ENCODE measurements around the gene GPR45.

DNA sequence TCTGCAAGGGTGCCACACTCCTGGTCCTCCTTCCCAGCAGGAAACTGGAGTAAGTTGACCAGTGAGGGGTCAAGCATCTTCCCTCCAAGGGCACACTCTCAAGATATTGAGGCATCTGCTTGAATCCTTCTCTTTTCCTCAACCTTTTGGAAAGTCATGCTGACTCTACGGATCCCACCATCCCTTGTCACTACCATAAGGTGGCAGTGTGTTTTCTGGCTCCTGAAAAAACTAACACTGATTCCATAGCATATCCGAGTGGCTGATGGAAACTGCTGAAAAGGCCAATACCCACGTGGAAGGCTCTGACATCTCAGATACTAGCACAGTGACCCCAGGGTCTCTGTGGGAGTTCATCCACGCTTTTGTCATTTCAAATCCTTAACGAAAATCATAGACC, 37.1 kb downstream of the GPR45 start:
- no peak for TF ChIP-seq EZH2 (IDR thresholded peaks at IDR 0.05; ENCODE audit: insufficient read depth, poor library complexity, severe bottlenecking)
- TF ChIP-seq EZH2phosphoT487 (IDR thresholded peaks at IDR 0.05; ENCODE audit: insufficient read depth, low read depth), result no peak
